IPS-20b (cell line): ENCODE results near the gene MAP3K13.

Source experiments
- H3K27ac ChIP-seq: one replicate; pipeline ENCODE4 v1.5.1; 2013; ENCODE audit warnings: low read length
- H3K27me3 ChIP-seq: 2 replicates; pipeline ENCODE4 v1.6.1; 2013; ENCODE audit warnings: mild to moderate bottlenecking, low read length, inconsistent platforms; ENCODE audit not compliant: insufficient read depth
- H3K36me3 ChIP-seq: 2 replicates; pipeline ENCODE4 v1.6.1; 2013; ENCODE audit warnings: low read depth, mild to moderate bottlenecking, inconsistent platforms, low read length, moderate library complexity; ENCODE audit not compliant: insufficient read depth
- H3K4me1 ChIP-seq: 2 replicates; pipeline ENCODE4 v1.6.1; 2013; ENCODE audit warnings: mild to moderate bottlenecking, control low read depth, inconsistent platforms, low read length, moderate library complexity; ENCODE audit not compliant: insufficient read depth
- H3K4me3 ChIP-seq: 2 replicates; pipeline ENCODE4 v1.5.1; 2013; ENCODE audit warnings: mild to moderate bottlenecking, low read length, inconsistent platforms
- H3K9ac ChIP-seq: 2 replicates; pipeline ENCODE4 v1.6.1; 2013; ENCODE audit warnings: low read depth, mild to moderate bottlenecking, inconsistent platforms, low read length, moderate library complexity
- H3K9me3 ChIP-seq: 2 replicates; pipeline ENCODE4 v1.6.1; 2013; ENCODE audit warnings: mild to moderate bottlenecking, low read depth, low read length, inconsistent platforms; ENCODE audit not compliant: insufficient read depth

The MAP3K13 gene

GRCh38 chr3:185362850-185363661, at the start of gene MAP3K13:
Gene MAP3K13 (plus strand): TSS chr3:185363136. CDS start chr3:185428582, 65,446 bp downstream.
- Histone ChIP-seq H3K27ac (no peak within 1 kb of the TSS), H3K36me3 (no peaks in the 10 kb centered on the region), H3K9ac (no peak within 1 kb of the TSS), H3K4me1 (no peaks in the 10 kb centered on the region), H3K9me3 (no peaks in the 10 kb centered on the region), H3K4me3 (peak within 1 kb of the TSS; percentile 76), H3K27me3 (peaks cover 26% of the 10 kb centered on the region)

GRCh38 chr3:185313693-185314246, 49.2 kb upstream of the MAP3K13 start:
- no peaks in the 10 kb centered on the region for H3K36me3 ChIP-seq
- no peak overlapping the region for H3K9ac ChIP-seq
- peaks cover 5% of the 10 kb centered on the region; the same call in 1 of the 2 replicates for H3K9me3 ChIP-seq
- H3K27me3 ChIP-seq, result no peaks in the 10 kb centered on the region
- H3K27ac ChIP-seq, result no peak overlapping the region
- no peaks in the 10 kb centered on the region for H3K4me1 ChIP-seq
- no peak overlapping the region for H3K4me3 ChIP-seq

- Histone ChIP-seq H3K27me3 (no peaks in the 10 kb centered on the region), H3K9me3 (no peaks in the 10 kb centered on the region), H3K36me3 (no peaks in the 10 kb centered on the region), H3K27ac (no peak overlapping the region), H3K4me1 (no peaks in the 10 kb centered on the region), H3K4me3 (no peak overlapping the region), H3K9ac (no peak overlapping the region)
Measured at GRCh38 chr3:185316740-185317412, 46.1 kb upstream of the MAP3K13 start.

- Histone ChIP-seq H3K9me3 (no peaks in the 10 kb centered on the region), H3K9ac (no peak overlapping the region), H3K4me3 (no peak overlapping the region), H3K36me3 (no peaks in the 10 kb centered on the region), H3K27ac (no peak overlapping the region), H3K4me1 (no peaks in the 10 kb centered on the region), H3K27me3 (no peaks in the 10 kb centered on the region)
Measured at GRCh38 chr3:185317674-185318073, 45.3 kb upstream of the MAP3K13 start.

- H3K9ac ChIP-seq, result no peak overlapping the region
- H3K27ac ChIP-seq, result no peak overlapping the region
- no peaks in the 10 kb centered on the region for H3K27me3 ChIP-seq
- H3K4me3 ChIP-seq, result no peak overlapping the region
- H3K36me3 ChIP-seq, result no peaks in the 10 kb centered on the region
- H3K9me3 ChIP-seq, result no peaks in the 10 kb centered on the region
- no peaks in the 10 kb centered on the region for H3K4me1 ChIP-seq
Measured at GRCh38 chr3:185318141-185318540, 44.8 kb upstream of the MAP3K13 start.

GRCh38 chr3:185319801-185320200, 43.1 kb upstream of the MAP3K13 start:
- Histone ChIP-seq H3K27me3 (no peaks in the 10 kb centered on the region), H3K9ac (no peak overlapping the region), H3K4me1 (no peaks in the 10 kb centered on the region), H3K4me3 (no peak overlapping the region), H3K27ac (no peak overlapping the region), H3K36me3 (no peaks in the 10 kb centered on the region), H3K9me3 (no peaks in the 10 kb centered on the region)

GRCh38 chr3:185320949-185321348, 42.0 kb upstream of the MAP3K13 start:
- Histone ChIP-seq H3K36me3 (no peaks in the 10 kb centered on the region), H3K4me3 (no peak overlapping the region), H3K9me3 (no peaks in the 10 kb centered on the region), H3K4me1 (no peaks in the 10 kb centered on the region), H3K27me3 (peaks cover 6% of the 10 kb centered on the region; the same call in 1 of the 2 replicates), H3K9ac (no peak overlapping the region), H3K27ac (no peak overlapping the region)

GRCh38 chr3:185322101-185322719, 40.7 kb upstream of the MAP3K13 start:
- peaks cover 6% of the 10 kb centered on the region; the same call in 1 of the 2 replicates for H3K27me3 ChIP-seq
- H3K4me3 ChIP-seq, result no peak overlapping the region
- no peaks in the 10 kb centered on the region for H3K4me1 ChIP-seq
- no peaks in the 10 kb centered on the region for H3K36me3 ChIP-seq
- H3K9ac ChIP-seq, result no peak overlapping the region
- H3K9me3 ChIP-seq, result no peaks in the 10 kb centered on the region
- no peak overlapping the region for H3K27ac ChIP-seq

GRCh38 chr3:185325946-185326791, 36.8 kb upstream of the MAP3K13 start:
- Histone ChIP-seq H3K9me3 (no peaks in the 10 kb centered on the region), H3K9ac (no peak overlapping the region), H3K4me1 (no peaks in the 10 kb centered on the region), H3K36me3 (no peaks in the 10 kb centered on the region), H3K27ac (no peak overlapping the region), H3K4me3 (no peak overlapping the region), H3K27me3 (peaks cover 14% of the 10 kb centered on the region; the same call in 1 of the 2 replicates)

GRCh38 chr3:185327062-185327461, 35.9 kb upstream of the MAP3K13 start:
- Histone ChIP-seq H3K27ac (no peak overlapping the region), H3K36me3 (no peaks in the 10 kb centered on the region), H3K9me3 (no peaks in the 10 kb centered on the region), H3K4me1 (no peaks in the 10 kb centered on the region), H3K9ac (no peak overlapping the region), H3K27me3 (peaks cover 14% of the 10 kb centered on the region; the same call in 1 of the 2 replicates), H3K4me3 (no peak overlapping the region)
